GM12892 (cell line): ENCODE measurements around the gene ACADVL.

ENCODE experiments used
- POLR2A ChIP-seq: IDR thresholded peaks from 2 replicates; pipeline ENCODE4 v1.6.1; 2011; ENCODE audit warnings: low read depth, low read length, control low read depth
- POLR2AphosphoS5 ChIP-seq: IDR thresholded peaks from 2 replicates; pipeline ENCODE4 v1.6.1; 2011; ENCODE audit warnings: low read depth, low read length, control low read depth
- TAF1 ChIP-seq: IDR thresholded peaks from 2 replicates; pipeline ENCODE4 v1.6.1; 2011; ENCODE audit warnings: low read depth, mild to moderate bottlenecking, control low read depth, low read length, borderline replicate concordance

DNA sequence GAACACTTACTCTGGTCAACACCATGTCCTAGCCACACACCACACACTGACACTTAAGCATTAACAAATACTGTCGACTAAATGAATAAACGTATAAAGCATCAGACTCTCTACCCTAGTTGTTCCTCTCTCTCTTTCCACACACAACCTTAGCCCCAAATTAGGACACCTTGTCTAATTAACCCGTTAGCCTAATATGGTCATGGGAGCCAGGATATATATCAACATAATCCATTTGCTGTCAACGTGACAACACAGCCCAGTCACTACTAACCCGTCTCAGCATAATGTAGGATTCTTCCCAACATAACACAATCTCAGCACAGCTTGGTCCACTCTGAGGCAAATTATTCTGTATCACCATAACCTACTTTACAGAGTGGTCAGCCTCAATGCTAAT, 12.4 kb downstream of the ACADVL start:
- no peak for TF ChIP-seq POLR2A
- no peak for TF ChIP-seq POLR2AphosphoS5
- TF ChIP-seq TAF1, result no peak
